GM21576 (cell line): ENCODE measurements around the gene SERPINA4.
"Not testable (repeated sequence)": the region's sequence is repeated elsewhere in the genome, so short reads cannot be mapped to it uniquely, and the experiment has no call there.

ENCODE experiments used
- ATAC-seq: cut with Tn5 transposase; IDR thresholded peaks from one replicate; pipeline ENCODE4 v1.9.1; 2021; ENCODE audit warnings: mild to moderate bottlenecking, moderate library complexity; ENCODE audit not compliant: unreplicated experiment

SERPINA4 gene

GRCh38 chr14:94588311-94588710, 27.1 kb downstream of the SERPINA4 start:
- no peak for ATAC-seq

DNA sequence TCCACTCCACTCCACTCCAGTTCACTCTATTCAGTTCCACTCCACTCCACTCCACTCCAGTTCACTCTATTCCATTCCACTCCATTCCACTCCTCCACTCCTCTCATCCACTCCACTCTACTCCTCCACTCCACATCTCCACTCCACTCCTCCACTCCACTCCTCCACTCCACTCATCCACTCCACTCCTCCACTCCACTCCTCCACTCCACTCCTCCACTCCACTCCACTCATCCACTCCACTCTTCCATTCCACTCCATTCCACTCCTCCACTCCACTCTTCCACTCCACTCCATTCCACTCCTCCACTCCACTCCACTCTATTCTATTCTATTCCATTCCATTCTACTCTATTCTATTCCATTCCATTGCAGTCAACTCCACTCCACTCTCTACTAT, 29.8 kb downstream of the SERPINA4 start:
- no peak for ATAC-seq

- ATAC-seq = no peak
These were observed 30.6 kb downstream of the SERPINA4 start for GRCh38 chr14:94591871-94592270.

- ATAC-seq = no peak
These were observed 31.2 kb downstream of the SERPINA4 start for GRCh38 chr14:94592457-94592856.

DNA sequence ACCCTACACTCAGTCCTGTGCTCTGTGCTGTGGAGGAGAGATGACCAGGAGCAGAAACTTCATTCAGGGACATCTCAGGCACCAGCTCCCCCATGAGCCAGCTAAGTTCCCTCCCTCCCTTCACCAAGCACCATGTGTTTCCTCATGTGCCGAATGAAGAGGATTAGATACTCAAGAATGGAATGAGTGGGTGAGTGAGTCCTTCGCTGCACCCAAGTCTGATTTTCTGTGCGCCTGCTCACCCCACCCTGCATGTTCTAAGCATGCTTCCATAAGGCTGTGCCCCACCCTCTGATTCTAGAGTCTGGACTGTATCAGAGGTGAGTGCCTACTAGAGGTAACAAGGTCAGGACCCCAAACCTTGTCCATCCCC, 32.1 kb downstream of the SERPINA4 start:
- ATAC-seq = no peak

- no peak for ATAC-seq
These were observed 32.6 kb downstream of the SERPINA4 start for GRCh38 chr14:94593749-94594431.

- no peak for ATAC-seq
These were observed 33.2 kb downstream of the SERPINA4 start for GRCh38 chr14:94594441-94594840.

- ATAC-seq = no peak
These were observed 34.7 kb downstream of the SERPINA4 start for GRCh38 chr14:94595912-94596311.

- no peak for ATAC-seq
These were observed 35.1 kb downstream of the SERPINA4 start for GRCh38 chr14:94596361-94596760.

GRCh38 chr14:94597788-94598187, 36.5 kb downstream of the SERPINA4 start:
- ATAC-seq = no peak

- no peak for ATAC-seq
These were observed 37.2 kb downstream of the SERPINA4 start for GRCh38 chr14:94598506-94598815.

- no peak for ATAC-seq
These were observed 37.8 kb downstream of the SERPINA4 start for GRCh38 chr14:94598816-94599655.

DNA sequence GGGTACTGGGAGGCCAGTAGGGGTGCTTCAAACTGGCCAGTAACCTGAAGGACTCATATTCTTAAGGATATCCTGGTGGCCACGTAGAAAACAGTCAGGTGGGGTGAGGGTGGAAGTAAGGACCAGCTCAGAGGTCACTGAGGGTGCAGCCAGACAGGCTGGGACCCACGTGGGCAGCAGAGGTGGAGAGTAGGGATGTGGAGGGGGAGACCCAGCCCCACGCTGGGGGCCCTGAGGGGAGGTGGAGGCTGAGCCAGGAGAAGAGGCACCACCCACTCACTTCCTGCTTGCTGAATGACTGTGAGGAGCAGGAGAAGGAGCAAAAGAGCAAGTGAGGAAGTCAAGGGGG, 38.4 kb downstream of the SERPINA4 start:
- ATAC-seq = no peak

GRCh38 chr14:94600148-94600545, 38.9 kb downstream of the SERPINA4 start:
- ATAC-seq = no peak

- no peak for ATAC-seq
These were observed 40.7 kb downstream of the SERPINA4 start for GRCh38 chr14:94601884-94602391.

- ATAC-seq = no peak
These were observed 41.5 kb downstream of the SERPINA4 start for GRCh38 chr14:94602722-94603121.

- ATAC-seq = no peak
These were observed 44.1 kb downstream of the SERPINA4 start for GRCh38 chr14:94605361-94605760.

GRCh38 chr14:94608966-94609365, 47.7 kb downstream of the SERPINA4 start:
- ATAC-seq = not testable (repeated sequence)

- ATAC-seq = no peak
These were observed 49.9 kb downstream of the SERPINA4 start for GRCh38 chr14:94611179-94611578.

- no peak for ATAC-seq
These were observed 50.9 kb downstream of the SERPINA4 start, which contains the start of gene SERPINA3 for GRCh38 chr14:94612174-94612573. Gene SERPINA3 (plus strand): TSS chr14:94612391. CDS start chr14:94614442, 2,051 bp downstream.

DNA sequence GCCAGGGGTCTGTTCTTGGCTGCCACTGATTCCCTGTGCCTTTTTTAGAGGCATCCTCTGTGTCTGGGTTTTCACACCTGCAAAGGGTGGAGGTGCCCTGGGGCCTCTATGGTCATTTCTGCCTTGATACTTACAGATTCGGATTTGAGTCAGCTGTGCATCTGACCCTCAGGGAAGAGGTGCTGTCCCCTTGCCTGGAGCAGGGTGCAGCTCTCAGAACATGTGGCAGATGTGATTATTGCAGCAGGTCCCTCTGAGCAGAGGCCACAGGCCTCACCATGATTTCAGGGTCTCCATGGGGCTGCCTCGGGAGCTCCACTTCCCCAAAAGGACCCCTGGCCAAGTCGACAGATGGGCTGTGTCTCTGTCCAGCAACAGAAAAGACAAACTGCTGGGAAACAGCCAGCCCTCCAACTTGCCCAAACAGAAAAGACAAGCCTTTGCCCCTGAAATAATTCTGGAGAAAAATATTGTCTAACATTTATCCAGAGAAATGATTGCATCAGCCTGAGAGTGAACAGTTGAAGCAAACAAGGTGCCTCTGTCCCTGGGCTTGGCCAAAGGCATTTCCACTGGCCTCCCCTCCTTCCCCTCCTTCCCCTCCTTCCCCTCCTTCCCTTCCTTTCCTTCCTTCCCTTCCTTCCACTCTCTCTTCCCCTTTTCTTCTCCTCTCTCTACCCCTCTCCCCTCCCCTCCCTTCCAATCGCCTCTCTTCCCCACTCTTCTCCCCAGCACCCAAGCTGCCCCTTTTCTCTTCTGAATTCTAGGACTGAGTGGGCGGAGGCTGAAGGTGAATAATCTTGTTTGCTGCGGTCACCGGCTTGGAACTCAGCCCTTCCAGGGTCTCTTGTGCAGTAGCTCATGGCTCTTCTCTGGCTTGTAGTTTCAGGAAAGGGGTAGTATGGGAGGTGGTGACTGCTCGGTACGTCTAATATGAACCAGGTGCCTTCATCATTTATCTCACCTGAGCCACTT, 51.6 kb downstream of the SERPINA4 start:
- no peak for ATAC-seq
